K562 (cell line): ENCODE data around the gene VARS1. TPM values are rescaled to one million over a fixed set of nuclear protein-coding genes. Genes with fewer than 3 reads are reported as not detected.

Experiments
- RUNX1 ChIP-seq: sonication (generic); IDR thresholded peaks from 2 replicates; pipeline ENCODE4 v1.6.1; 2016; ENCODE audit warnings: antibody characterized with exemption, low read depth
- SAFB ChIP-seq: fragments of 200-400 bp; formaldehyde crosslinking; IDR thresholded peaks from 2 replicates; pipeline ENCODE4 v1.6.1; 2017; ENCODE audit warnings: low read depth, low read length, borderline replicate concordance
- polyA plus RNA-seq, 8 experiments: library from polyadenylated mRNA; depleted of rRNA in 4 of 8; stranded (reverse) in 5 of 8; unstranded in 3 of 8; fragments of >200 nt; fragmentation: Nextera tagmentation in 2 of 8; fragmentation: Illumina TruSeq in 1 of 8; extraction: Ambion mirVana in 2 of 8; extraction: Trizol in 1 of 8; gene quantifications; 2 replicates each; pipeline versions ENCODE4 v1.2.1 to v1.2.3, GENCODE V29; 2011 to 2014; ENCODE audit warnings: inconsistent platforms in 1 of 8, missing spikeins in 1 of 8
- total RNA-seq, 7 experiments: library from RNA; depleted of rRNA in 6 of 7; stranded (reverse); fragments of >200 nt in 6 of 7; fragmentation: Illumina TruSeq in 2 of 7; extraction: Trizol in 2 of 7; gene quantifications; 2 replicates each; pipeline versions ENCODE4 v1.2.1 to v1.2.3, GENCODE V29; 2011 to 2021; ENCODE audit warnings: low replicate concordance in 1 of 7
- TF ChIP-seq, protein P1 (sequence below): sonication (generic); formaldehyde crosslinking; IDR thresholded peaks from 2 replicates; pipeline ENCODE4 v1.8.0; 2023; ENCODE audit warnings: missing genetic modification reagents, mild to moderate bottlenecking, borderline replicate concordance

VARS1 gene
- total and polyA plus RNA-seq, 9 of the 15 experiments (the other 6 are each of a cell fraction or from before 2014, with no cell fraction given), result 2.9 to 488 (median 130) TPM

DNA sequence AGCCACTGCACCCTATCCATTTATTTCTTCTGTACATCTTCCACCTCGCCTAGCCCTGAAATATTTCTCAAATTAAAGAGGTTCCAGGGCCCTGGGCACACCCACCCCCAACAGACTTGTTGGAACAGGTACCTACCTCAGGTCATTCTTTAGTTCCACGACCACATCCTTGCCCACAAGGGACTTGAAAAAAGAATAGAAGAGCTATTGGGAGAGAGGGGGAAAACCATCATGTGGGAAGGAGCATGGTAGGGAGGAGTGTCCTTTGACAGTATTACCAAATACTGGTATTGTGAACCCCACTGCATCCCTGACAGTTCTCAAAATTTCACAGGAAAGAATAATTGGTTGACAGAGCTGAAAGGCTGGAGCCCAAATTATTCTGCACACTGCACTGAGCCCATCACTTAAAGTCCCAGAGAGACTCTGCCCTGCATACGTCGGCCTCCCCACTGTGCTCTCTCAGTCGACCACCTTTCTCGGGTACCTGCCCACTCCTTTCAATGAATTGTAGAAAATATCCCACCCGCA is 10.5 kb upstream of the VARS1 start (continued):
- TF ChIP-seq, protein P1, sequence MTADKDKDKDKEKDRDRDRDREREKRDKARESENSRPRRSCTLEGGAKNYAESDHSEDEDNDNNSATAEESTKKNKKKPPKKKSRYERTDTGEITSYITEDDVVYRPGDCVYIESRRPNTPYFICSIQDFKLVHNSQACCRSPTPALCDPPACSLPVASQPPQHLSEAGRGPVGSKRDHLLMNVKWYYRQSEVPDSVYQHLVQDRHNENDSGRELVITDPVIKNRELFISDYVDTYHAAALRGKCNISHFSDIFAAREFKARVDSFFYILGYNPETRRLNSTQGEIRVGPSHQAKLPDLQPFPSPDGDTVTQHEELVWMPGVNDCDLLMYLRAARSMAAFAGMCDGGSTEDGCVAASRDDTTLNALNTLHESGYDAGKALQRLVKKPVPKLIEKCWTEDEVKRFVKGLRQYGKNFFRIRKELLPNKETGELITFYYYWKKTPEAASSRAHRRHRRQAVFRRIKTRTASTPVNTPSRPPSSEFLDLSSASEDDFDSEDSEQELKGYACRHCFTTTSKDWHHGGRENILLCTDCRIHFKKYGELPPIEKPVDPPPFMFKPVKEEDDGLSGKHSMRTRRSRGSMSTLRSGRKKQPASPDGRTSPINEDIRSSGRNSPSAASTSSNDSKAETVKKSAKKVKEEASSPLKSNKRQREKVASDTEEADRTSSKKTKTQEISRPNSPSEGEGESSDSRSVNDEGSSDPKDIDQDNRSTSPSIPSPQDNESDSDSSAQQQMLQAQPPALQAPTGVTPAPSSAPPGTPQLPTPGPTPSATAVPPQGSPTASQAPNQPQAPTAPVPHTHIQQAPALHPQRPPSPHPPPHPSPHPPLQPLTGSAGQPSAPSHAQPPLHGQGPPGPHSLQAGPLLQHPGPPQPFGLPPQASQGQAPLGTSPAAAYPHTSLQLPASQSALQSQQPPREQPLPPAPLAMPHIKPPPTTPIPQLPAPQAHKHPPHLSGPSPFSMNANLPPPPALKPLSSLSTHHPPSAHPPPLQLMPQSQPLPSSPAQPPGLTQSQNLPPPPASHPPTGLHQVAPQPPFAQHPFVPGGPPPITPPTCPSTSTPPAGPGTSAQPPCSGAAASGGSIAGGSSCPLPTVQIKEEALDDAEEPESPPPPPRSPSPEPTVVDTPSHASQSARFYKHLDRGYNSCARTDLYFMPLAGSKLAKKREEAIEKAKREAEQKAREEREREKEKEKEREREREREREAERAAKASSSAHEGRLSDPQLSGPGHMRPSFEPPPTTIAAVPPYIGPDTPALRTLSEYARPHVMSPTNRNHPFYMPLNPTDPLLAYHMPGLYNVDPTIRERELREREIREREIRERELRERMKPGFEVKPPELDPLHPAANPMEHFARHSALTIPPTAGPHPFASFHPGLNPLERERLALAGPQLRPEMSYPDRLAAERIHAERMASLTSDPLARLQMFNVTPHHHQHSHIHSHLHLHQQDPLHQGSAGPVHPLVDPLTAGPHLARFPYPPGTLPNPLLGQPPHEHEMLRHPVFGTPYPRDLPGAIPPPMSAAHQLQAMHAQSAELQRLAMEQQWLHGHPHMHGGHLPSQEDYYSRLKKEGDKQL (CRISPR knock-in tag), result 0 out of 2 replicates have a peak, but pooled peaks have one; percentile 75
- TF ChIP-seq SAFB (no peak), RUNX1 (peak; percentile 33; the same call in 1 of the 2 replicates)
